ENCODE results near the gene ALX4.

Gene ALX4

GRCh38 chr11:44335052-44335760 is 25.3 kb upstream of the ALX4 start:
- no peak for DNase-seq

DNA sequence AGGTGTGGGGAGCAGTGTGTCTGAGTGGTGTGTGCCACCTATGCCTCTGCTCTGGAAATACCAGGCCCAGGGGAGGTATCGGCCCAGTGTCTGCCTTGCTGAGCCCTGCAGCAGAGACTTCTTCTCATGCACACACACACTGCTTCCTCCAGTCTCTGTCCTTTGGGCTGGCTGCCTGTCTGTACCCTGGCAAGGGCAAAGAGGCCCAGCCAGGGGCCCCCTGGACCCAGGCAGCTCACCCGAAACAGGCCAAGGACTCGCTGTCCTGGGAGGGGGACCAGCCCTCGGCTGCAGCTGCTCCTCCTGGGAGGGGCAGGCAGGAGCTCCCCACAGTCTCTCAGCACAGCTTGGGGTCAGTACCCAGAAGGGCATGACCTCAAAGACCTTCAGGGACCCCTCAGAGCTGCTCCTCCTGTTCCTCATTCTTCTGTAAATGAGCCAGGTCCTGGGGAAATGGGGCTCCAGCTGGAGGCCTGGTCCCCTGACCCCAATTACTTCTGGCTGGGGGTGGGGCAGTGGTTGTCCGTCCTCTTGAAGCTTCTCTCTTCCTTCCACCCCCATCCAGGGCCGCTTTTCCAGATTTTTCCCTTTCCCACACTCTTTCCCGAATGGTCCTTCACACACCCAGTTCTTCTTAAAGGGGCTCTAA is 24.5 kb upstream of the ALX4 start:
- DNase-seq, result no peak

- DNase-seq, result no peak
Observed at GRCh38 chr11:44333271-44334218, 23.6 kb upstream of the ALX4 start.

DNA sequence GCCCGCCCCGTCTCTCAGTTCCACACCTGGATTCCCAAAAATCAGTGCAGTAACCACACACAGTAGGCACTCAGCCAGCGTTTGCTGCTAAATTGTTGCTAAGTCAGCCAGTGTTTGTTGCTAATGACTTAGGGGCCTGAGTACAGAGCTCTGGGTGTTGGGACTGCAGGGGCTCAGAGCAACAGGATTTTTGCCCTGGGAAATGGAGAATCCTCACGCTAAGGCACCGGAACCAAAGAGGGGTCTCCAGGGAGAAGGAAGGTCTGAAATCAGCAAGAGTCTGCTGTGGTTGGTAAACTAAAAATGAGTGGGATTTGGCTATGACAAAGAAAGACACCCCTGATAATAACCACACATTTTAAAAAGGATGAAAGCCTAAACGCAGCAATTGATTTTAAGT is 22.7 kb upstream of the ALX4 start:
- DNase-seq, result no peak

GRCh38 chr11:44329472-44330230 is 19.7 kb upstream of the ALX4 start:
- peak; percentile 61 for DNase-seq

DNA sequence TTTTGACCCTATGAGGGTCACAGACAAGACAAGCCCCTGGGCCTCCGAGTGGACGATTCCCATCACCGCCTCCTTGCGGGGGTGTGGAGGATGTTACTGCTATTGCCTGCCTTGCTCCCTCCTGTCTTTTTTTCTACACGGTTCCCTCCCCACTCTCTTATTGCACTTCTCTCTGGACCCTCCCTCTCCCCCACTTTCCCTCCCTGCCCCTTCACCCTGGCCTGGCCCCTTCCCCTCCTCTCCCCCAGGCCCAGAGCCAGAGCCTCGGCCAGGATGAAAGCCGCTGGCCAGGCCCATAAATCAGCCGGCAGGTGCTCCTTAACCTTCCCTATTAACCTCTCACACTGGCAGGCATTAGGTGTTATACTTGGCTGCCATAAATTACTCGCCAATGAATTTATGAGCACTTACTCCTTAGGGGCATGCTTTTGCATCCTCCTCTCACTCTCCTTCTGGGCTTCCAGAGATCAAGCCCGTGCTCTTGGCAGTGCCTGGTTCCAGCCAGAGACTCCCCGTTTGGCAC is 18.3 kb upstream of the ALX4 start:
- no peak for DNase-seq

DNA sequence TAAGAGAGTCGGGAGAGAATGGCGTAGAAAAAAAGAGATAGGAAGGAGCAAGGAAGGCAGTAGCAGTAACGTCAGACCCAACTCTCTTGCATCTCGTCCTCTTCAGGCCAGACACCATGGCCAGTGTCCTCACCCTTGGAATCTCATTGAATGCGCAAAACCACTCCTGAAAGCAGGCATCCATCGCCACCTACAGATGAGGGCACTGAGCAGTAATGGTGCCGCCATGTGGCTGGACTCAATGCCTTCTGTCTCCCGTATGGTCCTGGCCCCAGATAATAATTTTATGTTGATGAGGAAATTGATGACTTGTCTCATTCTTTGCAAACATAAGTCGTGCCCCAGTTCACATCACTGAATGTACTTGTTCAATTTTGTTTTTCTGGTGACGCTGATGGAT is 17.8 kb upstream of the ALX4 start:
- DNase-seq, result no peak

DNA sequence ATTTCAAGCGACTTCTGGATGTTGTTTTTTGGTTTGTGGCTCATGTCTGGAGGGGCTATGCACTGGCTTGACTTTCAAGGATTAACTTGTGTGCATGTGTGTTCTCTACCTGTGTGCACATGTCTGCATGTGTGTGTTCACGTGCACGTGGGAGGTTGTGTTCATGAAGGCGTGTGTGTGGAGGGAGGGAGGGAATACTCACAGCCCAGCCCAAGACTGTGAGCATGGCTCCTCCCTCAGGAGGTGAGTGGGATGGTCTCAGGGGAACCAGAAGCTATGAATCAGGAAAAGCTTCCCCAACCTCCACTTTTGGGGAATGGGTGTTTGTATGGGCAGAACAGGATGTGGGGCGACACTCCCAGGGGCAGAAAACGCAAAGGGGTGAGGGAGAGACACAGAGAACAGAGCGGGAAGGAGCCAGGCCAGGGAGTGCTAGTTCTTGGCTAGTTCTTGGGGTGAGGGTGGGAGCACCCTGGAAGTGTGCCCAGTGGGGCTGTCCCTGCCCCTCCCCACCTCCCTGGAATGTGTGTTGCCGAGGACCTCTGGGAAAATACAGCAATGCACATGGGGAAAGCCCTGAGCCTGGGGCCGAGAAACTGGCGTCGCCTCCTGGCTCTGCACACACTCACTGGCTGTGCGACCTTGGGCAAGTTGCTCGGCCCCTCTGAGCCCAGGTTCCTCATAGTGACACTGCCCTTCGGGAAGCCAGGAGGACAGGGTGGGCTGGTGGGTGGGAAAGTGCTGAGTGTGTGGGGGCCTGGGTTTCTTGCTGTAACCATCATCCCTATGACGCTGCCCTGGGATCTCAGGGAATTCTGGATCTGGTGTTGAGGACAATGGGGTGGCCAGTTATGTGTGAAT is 16.9 kb upstream of the ALX4 start:
- no peak for DNase-seq

DNA sequence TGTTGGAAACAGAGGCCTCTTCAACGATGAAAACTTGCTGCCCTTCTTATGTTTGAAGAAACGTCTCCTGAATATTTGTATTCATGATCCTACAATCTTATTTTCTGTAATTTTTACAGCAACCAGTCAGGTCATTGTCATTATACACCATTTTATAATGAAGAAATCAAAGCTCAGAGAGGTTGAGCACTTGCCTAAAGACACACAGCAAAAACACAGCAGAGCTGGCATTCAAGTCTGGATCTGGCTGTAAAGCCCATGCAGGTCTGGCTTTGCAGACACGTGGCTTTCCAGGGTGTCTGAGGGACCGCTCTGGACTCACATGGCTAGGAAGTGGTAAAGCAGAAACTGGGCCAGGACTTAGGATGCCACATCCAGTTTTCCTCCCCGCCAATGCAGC is 15.8 kb upstream of the ALX4 start:
- no peak for DNase-seq

- DNase-seq, result peak; percentile 54
Observed at GRCh38 chr11:44324749-44325525, 15.0 kb upstream of the ALX4 start.

GRCh38 chr11:44324222-44324621 is 14.3 kb upstream of the ALX4 start:
- DNase-seq, result no peak

DNA sequence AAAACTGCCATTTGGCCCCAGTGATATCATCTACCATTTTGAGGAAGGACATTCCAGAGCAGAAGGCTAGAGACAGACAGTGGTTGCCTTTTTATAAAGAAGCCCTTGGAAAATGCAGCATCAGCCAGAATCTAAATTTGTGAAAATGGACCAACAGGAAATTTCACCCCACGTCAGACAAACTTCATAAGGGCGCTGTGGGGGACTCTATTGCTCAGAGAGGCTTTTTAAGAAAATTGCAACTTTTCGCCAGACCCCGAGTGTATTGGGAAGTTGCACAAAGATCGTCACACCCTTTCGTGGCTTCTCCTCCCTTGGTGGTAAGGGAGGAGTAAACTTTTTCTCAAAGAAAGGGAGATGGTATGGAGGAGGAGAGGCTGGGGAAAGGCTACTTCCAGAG is 12.3 kb upstream of the ALX4 start:
- no peak for DNase-seq

GRCh38 chr11:44321059-44321458 is 11.1 kb upstream of the ALX4 start:
- DNase-seq, result no peak

- no peak for DNase-seq
Observed at GRCh38 chr11:44320289-44320973, 10.5 kb upstream of the ALX4 start.

- DNase-seq, result no peak
Observed at GRCh38 chr11:44319552-44320288, 9.8 kb upstream of the ALX4 start.

- DNase-seq, result no peak
Observed at GRCh38 chr11:44319170-44319551, 9.2 kb upstream of the ALX4 start.

- no peak for DNase-seq
Observed at GRCh38 chr11:44318369-44318768, 8.4 kb upstream of the ALX4 start.

DNA sequence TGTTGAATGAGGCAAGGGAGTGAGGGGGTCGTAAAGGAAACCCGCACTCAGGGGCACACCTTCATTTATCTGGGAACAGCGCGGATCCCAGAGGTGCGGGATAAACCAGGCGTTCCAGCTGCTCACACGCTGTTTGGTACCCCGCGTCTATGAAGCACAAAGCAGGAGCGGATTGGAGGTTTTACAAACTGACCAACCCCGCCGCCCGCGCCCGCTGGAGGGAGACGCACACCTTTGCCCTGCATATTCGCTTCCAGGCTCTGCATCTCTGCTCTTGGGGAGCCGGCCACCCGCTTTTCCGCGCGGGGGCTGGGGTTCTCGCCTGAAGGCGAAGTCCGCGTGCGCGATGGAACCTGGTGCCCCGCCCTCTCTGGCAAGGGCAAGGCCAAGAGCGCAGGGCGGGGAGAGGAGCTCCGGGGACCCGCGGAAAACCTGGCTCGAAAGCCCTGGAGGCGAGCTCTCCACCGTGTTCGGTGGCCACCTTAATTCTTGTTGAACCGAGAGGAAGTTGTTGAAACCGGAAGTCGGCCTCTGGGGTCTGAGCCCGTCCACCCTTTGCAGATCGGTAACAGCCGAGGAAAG is 6.8 kb upstream of the ALX4 start:
- DNase-seq, result peak; percentile 71
